ENCODE results near the gene PRDM5. TPM values are rescaled to one million over a fixed set of nuclear protein-coding genes. Genes with fewer than 3 reads are reported as not detected.

PRDM5 gene
- total and polyA plus RNA-seq, 10 of the 15 experiments (the other 5 are each of a cell fraction or from before 2014, with no cell fraction given) = 0.07 TPM; not detected in 9

DNA sequence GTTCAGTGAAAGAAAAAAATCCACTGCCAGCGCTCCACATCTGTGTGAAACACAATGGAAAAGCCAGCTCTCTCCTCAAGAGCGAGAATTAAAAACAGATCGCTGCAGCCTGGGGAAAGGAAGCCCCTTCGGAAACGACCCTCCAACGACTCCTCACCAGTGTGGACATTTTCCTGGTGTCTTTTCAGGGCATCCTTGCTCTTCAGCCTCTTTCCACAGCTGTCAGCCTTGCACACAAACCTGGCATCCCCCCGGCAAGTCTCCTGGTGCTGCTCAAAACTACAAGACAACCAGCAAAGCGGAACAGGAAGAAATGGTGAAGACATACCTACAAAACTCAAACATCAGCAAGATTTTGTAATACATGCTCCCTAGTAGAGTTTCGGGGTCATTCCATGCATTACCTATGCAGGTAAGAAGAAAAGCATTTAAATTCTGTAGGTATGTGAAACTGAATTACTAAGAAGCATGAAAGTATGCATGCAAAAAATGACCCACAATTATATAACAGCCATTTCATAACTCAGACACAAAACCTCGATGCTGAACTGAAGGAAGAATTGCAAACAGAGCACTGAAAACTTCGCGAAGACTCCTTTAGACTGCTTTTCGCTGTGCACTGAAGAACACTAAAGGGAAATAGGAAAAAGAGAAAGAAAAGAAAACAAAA lies 106.1 kb downstream of the PRDM5 start (continued):
- no peak for TF ChIP-seq JUND (IDR thresholded peaks at IDR 0.05; ENCODE audit: low read depth, low read length)
- TF ChIP-seq MTA2 (IDR thresholded peaks at IDR 0.05; ENCODE audit: low read depth) = no peak
- no peak for TF ChIP-seq SRF (IDR thresholded peaks at IDR 0.05; ENCODE audit: low read depth in 2 of 2, low read length in 2 of 2)

DNA sequence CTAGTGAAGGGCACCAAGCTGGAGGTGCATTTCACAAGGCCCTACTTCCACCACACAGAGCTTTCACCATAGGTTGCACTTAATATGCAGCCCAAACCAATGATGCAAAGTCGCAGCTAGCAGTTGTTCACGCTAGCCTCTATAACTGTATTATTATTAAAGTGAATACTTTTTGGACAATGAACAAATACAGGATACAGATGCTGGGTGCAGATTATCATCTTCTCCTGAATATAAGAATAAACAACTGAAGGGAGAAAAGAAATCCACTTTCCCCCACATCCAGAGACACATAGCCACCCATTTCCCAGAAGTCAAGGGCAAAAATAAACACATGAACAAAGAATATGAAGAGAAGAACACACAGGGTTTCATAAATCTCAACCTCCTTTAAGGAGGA lies 107.2 kb downstream of the PRDM5 start:
- Histone ChIP-seq H3K27me3 (replicated peaks in 1 of 2; ENCODE audit: control insufficient read depth in 2 of 2, insufficient read depth in 2 of 2, low read length in 1 of 2) (no peaks in the 10 kb centered on the region; a peak in 1 of 4 replicates), H3K4me2 (ENCODE audit: control insufficient read depth, insufficient read depth) (no peak overlapping the region), H3K9me3 (replicated peaks; ENCODE audit: control insufficient read depth, insufficient read depth, low read length) (no peaks in the 10 kb centered on the region), H3K9ac (ENCODE audit: control insufficient read depth, insufficient read depth, low read length) (no peak overlapping the region), H2AFZ (ENCODE audit: control insufficient read depth, low read depth, low read length) (no peak overlapping the region), H3K4me3 (no peak overlapping the region), H3K79me2 (ENCODE audit: control insufficient read depth, insufficient read depth, low read length) (no peaks in the 10 kb centered on the region), H4K20me1 (ENCODE audit: control insufficient read depth, insufficient read depth) (no peaks in the 10 kb centered on the region), H3K27ac (ENCODE audit: control insufficient read depth, insufficient read depth) (no peak overlapping the region), H3K4me1 (ENCODE audit: control insufficient read depth, insufficient read depth, low read length) (no peaks in the 10 kb centered on the region), H3K36me3 (ENCODE audit: control insufficient read depth in 2 of 2, insufficient read depth in 2 of 2, low read length in 1 of 2) (no peaks in the 10 kb centered on the region)
- DNase-seq (ENCODE audit: low read depth, low spot score) (no peak), ATAC-seq (no peak), FAIRE-seq (no peak)
- in situ Hi-C loops (cut with MboI) = no loop called here
- CTCF ChIA-PET = interaction anchor here (1.5 kb wide), 2 partner anchors 14 to 95 kb away, joined by 3 read pairs; no protein-coding TSS in a partner anchor
- POLR2A ChIA-PET = interaction anchor here (0.6 kb wide), 1 partner anchor 163 kb away, joined by 3 read pairs; no protein-coding TSS in a partner anchor
- TF ChIP-seq, protein P1, sequence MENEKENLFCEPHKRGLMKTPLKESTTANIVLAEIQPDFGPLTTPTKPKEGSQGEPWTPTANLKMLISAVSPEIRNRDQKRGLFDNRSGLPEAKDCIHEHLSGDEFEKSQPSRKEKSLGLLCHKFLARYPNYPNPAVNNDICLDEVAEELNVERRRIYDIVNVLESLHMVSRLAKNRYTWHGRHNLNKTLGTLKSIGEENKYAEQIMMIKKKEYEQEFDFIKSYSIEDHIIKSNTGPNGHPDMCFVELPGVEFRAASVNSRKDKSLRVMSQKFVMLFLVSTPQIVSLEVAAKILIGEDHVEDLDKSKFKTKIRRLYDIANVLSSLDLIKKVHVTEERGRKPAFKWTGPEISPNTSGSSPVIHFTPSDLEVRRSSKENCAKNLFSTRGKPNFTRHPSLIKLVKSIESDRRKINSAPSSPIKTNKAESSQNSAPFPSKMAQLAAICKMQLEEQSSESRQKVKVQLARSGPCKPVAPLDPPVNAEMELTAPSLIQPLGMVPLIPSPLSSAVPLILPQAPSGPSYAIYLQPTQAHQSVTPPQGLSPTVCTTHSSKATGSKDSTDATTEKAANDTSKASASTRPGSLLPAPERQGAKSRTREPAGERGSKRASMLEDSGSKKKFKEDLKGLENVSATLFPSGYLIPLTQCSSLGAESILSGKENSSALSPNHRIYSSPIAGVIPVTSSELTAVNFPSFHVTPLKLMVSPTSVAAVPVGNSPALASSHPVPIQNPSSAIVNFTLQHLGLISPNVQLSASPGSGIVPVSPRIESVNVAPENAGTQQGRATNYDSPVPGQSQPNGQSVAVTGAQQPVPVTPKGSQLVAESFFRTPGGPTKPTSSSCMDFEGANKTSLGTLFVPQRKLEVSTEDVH (IDR thresholded peaks at IDR 0.05; ENCODE audit: low read depth, partially characterized antibody) = no peak
- TF ChIP-seq YY1 (IDR thresholded peaks at IDR 0.05; ENCODE audit: low read depth, low read length) (no peak), POLR2AphosphoS5 (IDR thresholded peaks at IDR 0.05; ENCODE audit: low read length) (no peak), ATF3 (IDR thresholded peaks at IDR 0.05; ENCODE audit: borderline replicate concordance, extremely low read depth, low read depth, low read length) (no peak), PRDM15 (CRISPR knock-in tag; IDR thresholded peaks at IDR 0.05) (no peak), CREM (IDR thresholded peaks at IDR 0.05; ENCODE audit: low read depth) (no peak), CBFB (IDR thresholded peaks at IDR 0.05; ENCODE audit: low read depth) (no peak), SREBF2 (IDR thresholded peaks at IDR 0.05; ENCODE audit: low read length) (no peak)
- TF ChIP-seq, protein P2, sequence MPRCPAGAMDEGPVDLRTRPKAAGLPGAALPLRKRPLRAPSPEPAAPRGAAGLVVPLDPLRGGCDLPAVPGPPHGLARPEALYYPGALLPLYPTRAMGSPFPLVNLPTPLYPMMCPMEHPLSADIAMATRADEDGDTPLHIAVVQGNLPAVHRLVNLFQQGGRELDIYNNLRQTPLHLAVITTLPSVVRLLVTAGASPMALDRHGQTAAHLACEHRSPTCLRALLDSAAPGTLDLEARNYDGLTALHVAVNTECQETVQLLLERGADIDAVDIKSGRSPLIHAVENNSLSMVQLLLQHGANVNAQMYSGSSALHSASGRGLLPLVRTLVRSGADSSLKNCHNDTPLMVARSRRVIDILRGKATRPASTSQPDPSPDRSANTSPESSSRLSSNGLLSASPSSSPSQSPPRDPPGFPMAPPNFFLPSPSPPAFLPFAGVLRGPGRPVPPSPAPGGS (IDR thresholded peaks at IDR 0.05; ENCODE audit: borderline replicate concordance, insufficient read depth, low read depth, low read length, poor library complexity, severe bottlenecking) = no peak
- RAD21 ChIA-PET (ENCODE audit: unreplicated experiment) = no interaction called here
- no TSS peak for BruUV-seq (replicated peaks)
- SMC1A ChIA-PET (ENCODE audit: uncharacterized antibody, unreplicated experiment) = no interaction called here
- intact Hi-C loops (cut with micrococcal nuclease; ENCODE audit: unreplicated experiment) = no loop called here
- WGBS (ENCODE audit: insufficient coverage, insufficient replicate concordance, low lambda C conversion rate, missing lambda C conversion rate) = 20% methylated on average over 2 of the region's 2 CpGs
